H1 (cell line): ENCODE data around the gene ISOC1. TPM values are rescaled to one million over a fixed set of nuclear protein-coding genes. Genes with fewer than 3 reads are reported as not detected.

Experiments used
- CTCF ChIA-PET: fragments of 300-600 bp; sonication (Branson Sonifier 250); formaldehyde crosslinking; loops from one replicate; lab custom pipeline; 2021; ENCODE audit not compliant: partially characterized antibody; lab: Charles Lee
- POLR2A ChIA-PET: fragments of 300-600 bp; sonication (Branson Sonifier 250); formaldehyde crosslinking; loops from one replicate; lab custom pipeline; 2021; ENCODE audit warnings: inconsistent platforms; ENCODE audit not compliant: partially characterized antibody; lab: Charles Lee
- DNase-seq, 2 experiments: peaks; one replicate each; pipeline versions ENCODE4 v3.0.0 to v3.0.0-alpha.2; 2010 to 2022; ENCODE audit warnings: low spot score in 2 of 2, low read depth in 1 of 2, mixed read lengths in 1 of 2
- FAIRE-seq: peaks from 2 replicates; lab custom pipeline; 2011; peaks lifted over from hg19 to GRCh38; lab: Jason Lieb, UNC
- H2AFZ ChIP-seq: 2 replicates; pipeline ENCODE4 v1.8.1; 2012; ENCODE audit warnings: low read length, inconsistent platforms
- H2AK5ac ChIP-seq: 2 replicates; pipeline ENCODE4 v1.6.1; 2013; ENCODE audit warnings: low read depth, low read length
- H2BK120ac ChIP-seq: replicated peaks from 2 replicates; pipeline ENCODE3; 2013; ENCODE audit warnings: low read depth, low read length, inconsistent platforms
- H2BK12ac ChIP-seq: 2 replicates; pipeline ENCODE4 v1.6.1; 2013; ENCODE audit warnings: low read depth, low read length
- H2BK15ac ChIP-seq: 2 replicates; pipeline ENCODE4 v1.6.1; 2013; ENCODE audit warnings: low read length
- H2BK20ac ChIP-seq: 2 replicates; pipeline ENCODE4 v1.6.1; 2013; ENCODE audit warnings: low read length
- H2BK5ac ChIP-seq: 2 replicates; pipeline ENCODE4 v1.6.1; 2013; ENCODE audit warnings: low read depth, low read length
- H3K14ac ChIP-seq: 2 replicates; pipeline ENCODE4 v1.6.1; 2013; ENCODE audit warnings: inconsistent platforms; ENCODE audit not compliant: insufficient read length
- H3K18ac ChIP-seq: 2 replicates; pipeline ENCODE4 v1.6.1; 2013; ENCODE audit warnings: low read length; ENCODE audit errors: extremely low read depth
- H3K23ac ChIP-seq: 2 replicates; pipeline ENCODE4 v1.6.1; 2013; ENCODE audit warnings: inconsistent platforms; ENCODE audit not compliant: insufficient read length
- H3K23me2 ChIP-seq: 2 replicates; pipeline ENCODE4 v1.6.1; 2013; ENCODE audit warnings: low read depth, low read length
- H3K27ac ChIP-seq: 2 replicates; pipeline ENCODE4 v1.6.1; 2011; ENCODE audit warnings: low read depth, low read length, inconsistent platforms
- H3K27me3 ChIP-seq, 4 experiments: replicated peaks in 1 of 4; 1 replicate in 1 of 4; 2 replicates in 3 of 4; pipeline versions ENCODE4 v1.6.1 to v1.8.1; 2011 to 2013; ENCODE audit warnings: low read length in 3 of 4, mild to moderate bottlenecking in 3 of 4, inconsistent platforms in 2 of 4, mixed read lengths in 2 of 4, moderate library complexity in 1 of 4; ENCODE audit not compliant: control insufficient read depth in 3 of 4, insufficient read depth in 3 of 4; ENCODE audit errors: extremely low read depth in 1 of 4
- H3K36me3 ChIP-seq, 4 experiments: 2 replicates each; pipeline versions ENCODE4 v1.6.1 to v1.8.1; 2011 to 2013; ENCODE audit warnings: mild to moderate bottlenecking in 4 of 4, low read length in 3 of 4, moderate library complexity in 2 of 4, control low read depth in 1 of 4, inconsistent platforms in 1 of 4; ENCODE audit not compliant: insufficient read depth in 4 of 4, control insufficient read depth in 2 of 4
- H3K4ac ChIP-seq: replicated peaks from 2 replicates; pipeline ENCODE3; 2013; ENCODE audit warnings: low read length, low read depth, mixed read lengths, inconsistent platforms; ENCODE audit not compliant: insufficient read length
- H3K4me1 ChIP-seq, 4 experiments: replicated peaks in 1 of 4; 1 replicate in 1 of 4; 2 replicates in 3 of 4; pipeline versions ENCODE4 v1.6.1 to v1.8.1; 2011 to 2013; ENCODE audit warnings: low read length in 3 of 4, inconsistent platforms in 2 of 4, mixed read lengths in 1 of 4; ENCODE audit not compliant: insufficient read depth in 4 of 4, control insufficient read depth in 3 of 4
- H3K4me2 ChIP-seq, 2 experiments: 2 replicates each; pipeline versions ENCODE4 v1.6.1 to v1.8.1; 2011 to 2013; ENCODE audit warnings: low read depth in 2 of 2, low read length in 2 of 2, control low read depth in 1 of 2, inconsistent platforms in 1 of 2, mild to moderate bottlenecking in 1 of 2; ENCODE audit not compliant: insufficient read depth in 1 of 2
- H3K4me3 ChIP-seq, 4 experiments: fragments of 200-600, 300-600 bp in 1 of 4; sonication (generic), shearing (Covaris generic), sonication (Bioruptor Twin) in 1 of 4; 2 replicates each; pipeline versions ENCODE4 v1.5.1 to v1.8.1; 2011 to 2016; ENCODE audit warnings: low read length in 4 of 4, low read depth in 3 of 4, control low read depth in 2 of 4, inconsistent platforms in 2 of 4, mild to moderate bottlenecking in 2 of 4, mixed read lengths in 1 of 4, moderate library complexity in 1 of 4; ENCODE audit not compliant: insufficient read depth in 2 of 4; ENCODE audit errors: extremely low read depth in 1 of 4
- H3K56ac ChIP-seq: replicated peaks from 2 replicates; pipeline ENCODE3; 2013; ENCODE audit warnings: low read depth, mild to moderate bottlenecking, mixed read lengths, low read length, inconsistent platforms; ENCODE audit not compliant: insufficient read length
- H3K79me1 ChIP-seq: 2 replicates; pipeline ENCODE4 v1.6.1; 2013; ENCODE audit warnings: low read depth, low read length, control low read depth
- H3K79me2 ChIP-seq, 2 experiments: 2 replicates each; pipeline versions ENCODE4 v1.6.1 to v1.8.1; 2012 to 2013; ENCODE audit warnings: low read length in 2 of 2, mild to moderate bottlenecking in 2 of 2, inconsistent platforms in 1 of 2; ENCODE audit not compliant: insufficient read depth in 2 of 2, control insufficient read depth in 1 of 2
- H3K9ac ChIP-seq, 4 experiments: replicated peaks in 1 of 4; 1 replicate in 1 of 4; 2 replicates in 3 of 4; pipeline versions ENCODE4 v1.6.1 to v1.8.1; 2011 to 2013; ENCODE audit warnings: low read depth in 3 of 4, low read length in 3 of 4, control low read depth in 2 of 4, mild to moderate bottlenecking in 2 of 4, moderate library complexity in 2 of 4, inconsistent platforms in 1 of 4; ENCODE audit errors: extremely low read depth in 1 of 4
- H3K9me3 ChIP-seq, 2 experiments: 2 replicates each; pipeline versions ENCODE4 v1.6.1 to v1.8.1; 2012 to 2013; ENCODE audit warnings: mild to moderate bottlenecking in 2 of 2, moderate library complexity in 2 of 2, control low read depth in 1 of 2, inconsistent platforms in 1 of 2, low read depth in 1 of 2, low read length in 1 of 2, mixed read lengths in 1 of 2; ENCODE audit not compliant: insufficient read depth in 2 of 2
- H4K20me1 ChIP-seq, 2 experiments: replicated peaks in 1 of 2; 2 replicates each; pipeline versions ENCODE3 to v1.8.1; 2011 to 2013; ENCODE audit warnings: inconsistent platforms in 2 of 2, low read length in 2 of 2, mild to moderate bottlenecking in 1 of 2; ENCODE audit not compliant: insufficient read depth in 2 of 2, control insufficient read depth in 1 of 2
- H4K5ac ChIP-seq: 2 replicates; pipeline ENCODE4 v1.6.1; 2013; ENCODE audit warnings: low read length, low read depth, mixed read lengths, inconsistent platforms; ENCODE audit not compliant: insufficient read length
- H4K8ac ChIP-seq: 2 replicates; pipeline ENCODE4 v1.8.0; 2013; ENCODE audit warnings: mild to moderate bottlenecking, moderate library complexity, low read length, inconsistent platforms; ENCODE audit not compliant: insufficient read depth; ENCODE audit errors: extremely low read depth
- H4K91ac ChIP-seq: replicated peaks from 2 replicates; pipeline ENCODE3; 2013; ENCODE audit warnings: low read length, mixed read lengths, inconsistent platforms; ENCODE audit not compliant: insufficient read length
- EGR1 ChIP-seq: IDR thresholded peaks from 2 replicates; pipeline ENCODE4 v1.6.1; 2011; ENCODE audit warnings: low read depth, low read length, borderline replicate concordance
- SIRT6 ChIP-seq: IDR thresholded peaks from one replicate; pipeline ENCODE4 v1.7.1; 2012; ENCODE audit warnings: low read length, inconsistent platforms
- SIX5 ChIP-seq: IDR thresholded peaks from 2 replicates; pipeline ENCODE4 v1.6.1; 2011; ENCODE audit warnings: mild to moderate bottlenecking, low read depth, low read length
- WGBS, 2 experiments: shearing (Covaris generic) in 1 of 2; methylation state at CpG; one replicate each; pipeline versions ENCODE4 v1.1.6 to v1.1.7; 2013 to 2015; ENCODE audit warnings: low lambda C conversion rate in 2 of 2, mixed read lengths in 2 of 2, inconsistent platforms in 1 of 2, low coverage in 1 of 2, missing lambda C conversion rate in 1 of 2; ENCODE audit not compliant: insufficient replicate concordance in 2 of 2, insufficient coverage in 1 of 2, insufficient read length in 1 of 2; ENCODE audit errors: extremely low coverage in 1 of 2, missing lambda C conversion rate in 1 of 2; 5-methylcytosine and 5-hydroxymethylcytosine counted together
- polyA plus RNA-seq, 7 experiments: library from polyadenylated mRNA; depleted of rRNA in 3 of 7; stranded (reverse) in 5 of 7; unstranded in 2 of 7; fragments of >200 nt in 5 of 7; fragments of 200-250 nt in 2 of 7; gene quantifications; 1 replicate in 5 of 7; 2 replicates in 1 of 7; 4 replicates in 1 of 7; pipeline versions ENCODE4 v1.2.1 to v1.2.3, GENCODE V29; 2011 to 2013; ENCODE audit warnings: missing spikeins in 2 of 7, mixed read lengths in 2 of 7
- total RNA-seq: library from RNA; stranded (reverse); fragmentation: NEBNext Ultra II Directional; extraction: Animal tissue kit (Norgen Biotek cat#: 25700); gene quantifications from 2 replicates; pipeline ENCODE4 v1.2.1, GENCODE V29; 2021
- TF ChIP-seq, protein P1 (sequence below): IDR thresholded peaks from 2 replicates; pipeline ENCODE4 v1.6.1; 2011; ENCODE audit warnings: low read depth, mild to moderate bottlenecking, low read length; ENCODE audit not compliant: insufficient read depth
- TF ChIP-seq, protein P2 (sequence below): IDR thresholded peaks from 2 replicates; pipeline ENCODE4 v1.6.1; 2011; ENCODE audit warnings: low read length, improper control_type of control experiment

The ISOC1 gene
- total and polyA plus RNA-seq, 2 of the 8 experiments (the other 6 are each of a cell fraction or from before 2014, with no cell fraction given): 27.7 to 34.9 TPM

DNA sequence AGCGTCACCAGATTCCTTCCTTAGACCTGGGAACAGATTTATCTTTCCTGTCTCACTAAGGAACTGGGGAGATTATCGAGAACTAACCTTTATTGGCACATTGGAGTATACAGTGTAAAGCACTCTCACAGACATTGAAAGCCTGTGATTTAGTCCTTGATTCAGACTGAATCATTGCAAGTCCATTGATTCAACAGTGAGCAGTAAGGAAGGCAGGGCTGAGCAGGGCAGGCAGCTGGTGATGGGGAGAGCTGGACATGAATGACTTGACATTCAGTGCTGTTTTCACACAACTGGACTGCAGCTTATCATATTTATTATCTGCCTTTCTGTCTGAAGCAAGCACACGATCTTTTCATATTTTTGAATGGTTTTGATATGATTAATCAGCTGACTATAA lies 16.2 kb downstream of the ISOC1 start:
- no peak overlapping the region for H4K91ac ChIP-seq
- peaks cover 0 to 4% (median 0%) of the 10 kb centered on the region in 4 experiments; a peak in 2 of 7 replicates for H3K4me1 ChIP-seq
- H3K36me3 ChIP-seq: peaks cover 0 to 4% (median under 1%) of the 10 kb centered on the region in 4 experiments; a peak in 3 of 8 replicates
- no peak overlapping the region for H4K5ac ChIP-seq
- no peak overlapping the region for H2BK12ac ChIP-seq
- DNase-seq (no peak), FAIRE-seq (no peak)
- H2BK20ac ChIP-seq: no peak overlapping the region
- no peaks in the 10 kb centered on the region for H3K79me1 ChIP-seq
- no peak overlapping the region for H2BK5ac ChIP-seq
- H3K9ac ChIP-seq: no peak overlapping the region
- H3K23ac ChIP-seq: no peak overlapping the region
- no peaks in the 10 kb centered on the region for H3K9me3 ChIP-seq
- no peak overlapping the region for H3K56ac ChIP-seq
- H3K27me3 ChIP-seq: no peaks in the 10 kb centered on the region
- POLR2A ChIA-PET: interaction anchor here (2.2 kb wide), 1 partner anchor 14 kb away, joined by 4 read pairs; no protein-coding TSS in a partner anchor
- no peak overlapping the region for H3K4me2 ChIP-seq
- H4K20me1 ChIP-seq: no peaks in the 10 kb centered on the region
- H2BK15ac ChIP-seq: no peak overlapping the region
- no peak overlapping the region for H2AK5ac ChIP-seq
- no peak overlapping the region for H3K14ac ChIP-seq
- H3K4ac ChIP-seq: no peak overlapping the region
- H3K4me3 ChIP-seq: no peak overlapping the region
- no peak overlapping the region for H2AFZ ChIP-seq
- H3K27ac ChIP-seq: no peak overlapping the region
- no peak overlapping the region for H4K8ac ChIP-seq
- no peak overlapping the region for H3K18ac ChIP-seq
- 81% methylated on average over 3 of the region's 3 CpGs; no CpG with 5 or more reads in 1 of the 2 experiments for WGBS, 2 experiments
- no peaks in the 10 kb centered on the region for H3K23me2 ChIP-seq
- H3K79me2 ChIP-seq: no peaks in the 10 kb centered on the region
- CTCF ChIA-PET: interaction anchor here (0.6 to 6.7 kb wide), 5 partner anchors 9 to 205 kb away, joined by 3 to 40 read pairs (median 4); partner anchors contain the start of genes ISOC1 and SLC27A6
- no peak overlapping the region for H2BK120ac ChIP-seq
- TF ChIP-seq SIRT6 (no peak), EGR1 (no peak), SIX5 (no peak)
- TF ChIP-seq, protein P1, sequence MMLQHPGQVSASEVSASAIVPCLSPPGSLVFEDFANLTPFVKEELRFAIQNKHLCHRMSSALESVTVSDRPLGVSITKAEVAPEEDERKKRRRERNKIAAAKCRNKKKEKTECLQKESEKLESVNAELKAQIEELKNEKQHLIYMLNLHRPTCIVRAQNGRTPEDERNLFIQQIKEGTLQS: no peak
- TF ChIP-seq, protein P2, sequence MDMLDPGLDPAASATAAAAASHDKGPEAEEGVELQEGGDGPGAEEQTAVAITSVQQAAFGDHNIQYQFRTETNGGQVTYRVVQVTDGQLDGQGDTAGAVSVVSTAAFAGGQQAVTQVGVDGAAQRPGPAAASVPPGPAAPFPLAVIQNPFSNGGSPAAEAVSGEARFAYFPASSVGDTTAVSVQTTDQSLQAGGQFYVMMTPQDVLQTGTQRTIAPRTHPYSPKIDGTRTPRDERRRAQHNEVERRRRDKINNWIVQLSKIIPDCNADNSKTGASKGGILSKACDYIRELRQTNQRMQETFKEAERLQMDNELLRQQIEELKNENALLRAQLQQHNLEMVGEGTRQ: no peak
